ENCODE results near the gene CTPS1. TPM values are rescaled to one million over a fixed set of nuclear protein-coding genes. Genes with fewer than 3 reads are reported as not detected.

CTPS1 gene
- total and polyA plus RNA-seq, 2 donors (not counting 1 experiment from before 2014, with no cell fraction given), result 12.1 to 26.5 TPM

DNA sequence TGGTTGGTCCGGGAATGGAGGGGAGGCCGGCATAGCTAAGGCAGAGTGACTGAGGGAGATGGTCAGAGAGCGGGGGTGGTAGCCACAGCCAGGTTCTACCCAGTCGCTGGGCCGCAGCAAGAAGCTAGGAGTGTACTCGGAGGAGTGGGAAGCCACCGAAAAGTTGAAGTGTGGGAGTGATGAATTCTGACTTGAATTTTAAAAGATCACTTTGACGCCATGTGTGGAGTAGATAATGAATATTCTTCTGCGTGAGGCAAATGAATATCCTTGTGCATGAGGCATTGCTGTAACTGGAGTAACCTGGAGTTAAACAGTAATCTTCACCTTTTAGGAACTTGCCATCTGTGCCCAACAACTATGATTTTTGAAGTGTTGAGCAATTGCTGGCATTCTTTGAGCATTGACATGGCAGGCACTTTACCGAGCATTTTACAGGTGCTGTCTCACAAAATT is 6.9 kb downstream of the CTPS1 start:
- Histone ChIP-seq H3K9me3 (ENCODE audit: control insufficient read depth, insufficient read depth, low read depth, low read length) (no peaks in the 10 kb centered on the region), H3K36me3 (ENCODE audit: control insufficient read depth, insufficient read depth, low read length) (peaks cover 21% of the 10 kb centered on the region), H2AFZ (ENCODE audit: low read length) (no peak overlapping the region), H3K4me2 (ENCODE audit: extremely low read depth, insufficient read depth, low read length) (no peak overlapping the region), H3K27me3 (ENCODE audit: control insufficient read depth, insufficient read depth, low read length) (no peaks in the 10 kb centered on the region), H3K9ac (ENCODE audit: insufficient read depth, low read length) (no peak overlapping the region), H3K27ac (ENCODE audit: insufficient read depth, low read length) (no peak overlapping the region), H4K20me1 (ENCODE audit: control insufficient read depth, extremely low read depth, insufficient read depth, low read length) (no peaks in the 10 kb centered on the region), H3K4me3 (replicated peaks in 1 of 4; ENCODE audit: control extremely low read depth in 1 of 4, insufficient read depth in 1 of 4, low read depth in 3 of 4, low read length in 4 of 4) (no peak overlapping the region), H3K4me1 (ENCODE audit: control insufficient read depth, extremely low read depth, insufficient read depth, low read length) (peaks cover 6% of the 10 kb centered on the region), H3K79me2 (ENCODE audit: control insufficient read depth, insufficient read depth, low read length) (peaks cover 29% of the 10 kb centered on the region)
- no peak for TF ChIP-seq CTCF (conservative IDR thresholded peaks at IDR 0.05 in 1 of 2, IDR thresholded peaks at IDR 0.05 in 1 of 2; ENCODE audit: low read depth in 1 of 2, low read length in 2 of 2)
- no peak for TF ChIP-seq EZH2 (IDR thresholded peaks at IDR 0.05; ENCODE audit: low read length, missing control alignments)
- DNase-seq (ENCODE audit: low read depth in 2 of 2), result no peak

DNA sequence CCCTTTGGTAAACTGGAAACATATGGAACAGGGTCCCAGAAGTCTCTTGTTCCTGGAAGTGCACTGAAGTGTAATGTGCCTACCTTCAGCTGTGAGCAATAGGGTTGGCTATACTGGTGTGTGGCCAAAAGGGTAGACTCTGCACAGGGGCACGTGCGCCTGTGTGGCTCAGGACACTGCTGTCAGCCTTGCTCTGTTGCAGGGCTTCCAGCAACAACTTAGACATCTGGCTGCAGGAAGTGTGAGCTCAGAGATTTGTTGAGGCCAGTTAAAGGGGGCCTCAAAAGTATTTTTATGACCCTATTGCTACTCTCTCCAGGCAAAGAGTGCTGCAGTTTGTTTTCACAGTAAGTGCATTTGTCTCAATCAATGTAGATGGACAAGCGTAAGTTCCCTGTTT is 7.5 kb downstream of the CTPS1 start:
- Histone ChIP-seq H3K36me3 (ENCODE audit: control insufficient read depth, insufficient read depth, low read length) (peaks cover 21% of the 10 kb centered on the region), H3K27me3 (ENCODE audit: control insufficient read depth, insufficient read depth, low read length) (no peaks in the 10 kb centered on the region), H3K79me2 (ENCODE audit: control insufficient read depth, insufficient read depth, low read length) (peaks cover 23% of the 10 kb centered on the region), H3K9me3 (ENCODE audit: control insufficient read depth, insufficient read depth, low read depth, low read length) (no peaks in the 10 kb centered on the region), H3K4me1 (ENCODE audit: control insufficient read depth, extremely low read depth, insufficient read depth, low read length) (peaks cover 5% of the 10 kb centered on the region), H3K27ac (ENCODE audit: insufficient read depth, low read length) (no peak overlapping the region), H3K9ac (ENCODE audit: insufficient read depth, low read length) (no peak overlapping the region), H4K20me1 (ENCODE audit: control insufficient read depth, extremely low read depth, insufficient read depth, low read length) (no peaks in the 10 kb centered on the region), H3K4me2 (ENCODE audit: extremely low read depth, insufficient read depth, low read length) (no peak overlapping the region), H3K4me3 (replicated peaks in 1 of 4; ENCODE audit: control extremely low read depth in 1 of 4, insufficient read depth in 1 of 4, low read depth in 3 of 4, low read length in 4 of 4) (no peak overlapping the region), H2AFZ (ENCODE audit: low read length) (no peak overlapping the region)
- no peak for DNase-seq (ENCODE audit: low read depth in 2 of 2)
- TF ChIP-seq EZH2 (IDR thresholded peaks at IDR 0.05; ENCODE audit: low read length, missing control alignments) (no peak), CTCF (conservative IDR thresholded peaks at IDR 0.05 in 1 of 2, IDR thresholded peaks at IDR 0.05 in 1 of 2; ENCODE audit: low read depth in 1 of 2, low read length in 2 of 2) (no peak)

DNA sequence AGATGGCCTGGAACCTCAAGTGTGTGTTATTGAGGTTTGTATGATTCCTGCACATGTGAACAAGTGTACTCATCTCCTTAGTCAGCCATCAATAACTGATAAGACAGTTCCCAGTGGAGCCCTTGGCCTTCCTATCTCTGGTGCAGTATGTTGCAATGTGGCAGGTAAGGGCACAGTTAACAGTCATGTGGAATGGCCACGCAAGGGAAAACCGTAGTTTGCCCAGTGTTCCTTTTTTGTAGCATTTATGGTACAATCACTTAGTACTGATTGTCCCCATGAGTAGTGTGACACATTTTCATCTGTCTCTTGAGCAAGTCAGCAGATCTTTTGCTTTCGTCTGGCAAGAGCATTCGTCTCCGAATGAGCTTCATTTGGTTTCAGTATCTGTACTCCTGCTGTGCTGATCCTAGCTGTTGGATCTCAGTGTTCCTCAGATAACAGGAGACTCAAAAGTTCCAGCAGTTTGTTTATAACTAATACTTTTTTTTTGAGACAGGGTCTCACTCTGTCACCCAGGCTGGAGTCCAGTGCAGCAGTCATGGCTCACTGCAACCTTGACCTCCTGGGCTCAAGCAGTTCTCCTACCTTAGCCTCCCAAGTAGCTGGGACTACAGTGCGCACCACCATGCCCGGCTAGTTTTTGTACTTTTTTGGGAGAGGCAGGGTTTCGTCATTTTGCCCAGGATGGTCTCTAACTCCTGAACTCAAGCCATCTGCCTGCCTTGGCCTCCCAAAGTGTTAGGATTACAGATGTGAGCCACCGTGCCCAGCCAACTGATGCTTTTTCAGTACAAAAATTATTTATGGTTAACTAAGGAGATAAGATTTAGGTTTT is 8.2 kb downstream of the CTPS1 start:
- Histone ChIP-seq H3K4me3 (replicated peaks in 1 of 4; ENCODE audit: control extremely low read depth in 1 of 4, insufficient read depth in 1 of 4, low read depth in 3 of 4, low read length in 4 of 4) (no peak overlapping the region), H3K27ac (ENCODE audit: insufficient read depth, low read length) (no peak overlapping the region), H3K36me3 (ENCODE audit: control insufficient read depth, insufficient read depth, low read length) (peaks cover 21% of the 10 kb centered on the region), H3K79me2 (ENCODE audit: control insufficient read depth, insufficient read depth, low read length) (peaks cover 16% of the 10 kb centered on the region), H3K4me2 (ENCODE audit: extremely low read depth, insufficient read depth, low read length) (no peak overlapping the region), H3K9ac (ENCODE audit: insufficient read depth, low read length) (no peak overlapping the region), H2AFZ (ENCODE audit: low read length) (no peak overlapping the region), H3K9me3 (ENCODE audit: control insufficient read depth, insufficient read depth, low read depth, low read length) (no peaks in the 10 kb centered on the region), H3K4me1 (ENCODE audit: control insufficient read depth, extremely low read depth, insufficient read depth, low read length) (peaks cover 3% of the 10 kb centered on the region), H3K27me3 (ENCODE audit: control insufficient read depth, insufficient read depth, low read length) (no peaks in the 10 kb centered on the region), H4K20me1 (ENCODE audit: control insufficient read depth, extremely low read depth, insufficient read depth, low read length) (no peaks in the 10 kb centered on the region)
- TF ChIP-seq EZH2 (IDR thresholded peaks at IDR 0.05; ENCODE audit: low read length, missing control alignments), result no peak
- TF ChIP-seq CTCF (conservative IDR thresholded peaks at IDR 0.05 in 1 of 2, IDR thresholded peaks at IDR 0.05 in 1 of 2; ENCODE audit: low read depth in 1 of 2, low read length in 2 of 2), result no peak
- DNase-seq (ENCODE audit: low read depth in 2 of 2), result no peak

Data from fibroblast of lung (primary cell).